ENCODE data around the gene ASGR1. TPM values are rescaled to one million over a fixed set of nuclear protein-coding genes. Genes with fewer than 3 reads are reported as not detected.
"Not testable (repeated sequence)": the region's sequence is repeated elsewhere in the genome, so short reads cannot be mapped to it uniquely, and the experiment has no call there.

The ASGR1 gene
- total RNA-seq, 2 experiments from 2014 or later, result 1.1 to 1.2 TPM

- Histone ChIP-seq H3K9me2 (ENCODE audit: insufficient read depth, low read length) (no peaks in the 10 kb centered on the region), H3K79me2 (ENCODE audit: insufficient read depth, low read depth, low read length) (no peaks in the 10 kb centered on the region), H3K36me3 (ENCODE audit: insufficient read depth, low read length) (no peaks in the 10 kb centered on the region), H3K4me1 (ENCODE audit: insufficient read depth, low read length, poor library complexity, severe bottlenecking) (peaks cover 36% of the 10 kb centered on the region), H3K4me3 (ENCODE audit: low read depth, low read length, poor library complexity, severe bottlenecking) (peak overlapping the region; percentile 1), H3K27ac (ENCODE audit: low read depth, low read length, poor library complexity, severe bottlenecking) (peak overlapping the region; percentile 29), H3K4me2 (ENCODE audit: low read length) (peak overlapping the region; percentile 51), H2AFZ (ENCODE audit: low read length) (peak overlapping the region; percentile 73), H4K20me1 (ENCODE audit: insufficient read depth, low read length) (no peaks in the 10 kb centered on the region), H3K9me3 (ENCODE audit: low read length) (no peaks in the 10 kb centered on the region)
- TF ChIP-seq CTCF (conservative IDR thresholded peaks at IDR 0.05; ENCODE audit: low read length) (no peak), EZH2phosphoT487 (IDR thresholded peaks at IDR 0.05; ENCODE audit: borderline replicate concordance, low read depth, low read length) (no peak)
- CTCF ChIA-PET (ENCODE audit: unreplicated experiment), result no interaction called here
- DNase-seq (ENCODE audit: low spot score), result peak; percentile 56
- BruUV-seq (replicated peaks), result no TSS peak
- POLR2A ChIA-PET, result no interaction called here
- intact Hi-C loops (cut with micrococcal nuclease; ENCODE audit: unreplicated experiment), result loop anchor here (5.0 kb wide), 1 partner anchor 39 kb away; no protein-coding TSS in a partner anchor
Observed at GRCh38 chr17:7130621-7131422, 48.3 kb downstream of the ASGR1 start.

- no TSS peak for BruUV-seq (replicated peaks)
- Histone ChIP-seq H3K9me2 (ENCODE audit: insufficient read depth, low read length) (no peaks in the 10 kb centered on the region), H3K4me3 (ENCODE audit: low read depth, low read length, poor library complexity, severe bottlenecking) (no peak overlapping the region), H3K36me3 (ENCODE audit: insufficient read depth, low read length) (no peaks in the 10 kb centered on the region), H3K79me2 (ENCODE audit: insufficient read depth, low read depth, low read length) (no peaks in the 10 kb centered on the region), H3K4me1 (ENCODE audit: insufficient read depth, low read length, poor library complexity, severe bottlenecking) (peaks cover 36% of the 10 kb centered on the region), H3K4me2 (ENCODE audit: low read length) (no peak overlapping the region), H3K9me3 (ENCODE audit: low read length) (no peaks in the 10 kb centered on the region), H3K27ac (ENCODE audit: low read depth, low read length, poor library complexity, severe bottlenecking) (no peak overlapping the region), H4K20me1 (ENCODE audit: insufficient read depth, low read length) (no peaks in the 10 kb centered on the region), H2AFZ (ENCODE audit: low read length) (no peak overlapping the region)
- DNase-seq (ENCODE audit: low spot score), result no peak
- intact Hi-C loops (cut with micrococcal nuclease; ENCODE audit: unreplicated experiment), result no loop called here
- ChIA-PET CTCF (ENCODE audit: unreplicated experiment) (no interaction called here), POLR2A (no interaction called here)
- TF ChIP-seq CTCF (conservative IDR thresholded peaks at IDR 0.05; ENCODE audit: low read length), result no peak
Observed at GRCh38 chr17:7129311-7129710, 49.9 kb downstream of the ASGR1 start.

- TF ChIP-seq EZH2phosphoT487 (IDR thresholded peaks at IDR 0.05; ENCODE audit: borderline replicate concordance, low read depth, low read length) (no peak), CTCF (conservative IDR thresholded peaks at IDR 0.05; ENCODE audit: low read length) (no peak)
- Histone ChIP-seq H3K79me2 (ENCODE audit: insufficient read depth, low read depth, low read length) (no peaks in the 10 kb centered on the region), H3K36me3 (ENCODE audit: insufficient read depth, low read length) (no peaks in the 10 kb centered on the region), H3K4me3 (ENCODE audit: low read depth, low read length, poor library complexity, severe bottlenecking) (no peak overlapping the region), H4K20me1 (ENCODE audit: insufficient read depth, low read length) (no peaks in the 10 kb centered on the region), H2AFZ (ENCODE audit: low read length) (no peak overlapping the region), H3K4me2 (ENCODE audit: low read length) (no peak overlapping the region), H3K4me1 (ENCODE audit: insufficient read depth, low read length, poor library complexity, severe bottlenecking) (peaks cover 31% of the 10 kb centered on the region), H3K9me3 (ENCODE audit: low read length) (no peaks in the 10 kb centered on the region), H3K9me2 (ENCODE audit: insufficient read depth, low read length) (no peaks in the 10 kb centered on the region), H3K27ac (ENCODE audit: low read depth, low read length, poor library complexity, severe bottlenecking) (no peak overlapping the region)
- POLR2A ChIA-PET, result interaction anchor here (0.7 kb wide), 1 partner anchor 1799 kb away, joined by 4 read pairs; no protein-coding TSS in a partner anchor
- CTCF ChIA-PET (ENCODE audit: unreplicated experiment), result no interaction called here
- no TSS peak for BruUV-seq (replicated peaks)
- intact Hi-C loops (cut with micrococcal nuclease; ENCODE audit: unreplicated experiment), result no loop called here
- DNase-seq (ENCODE audit: low spot score), result no peak
Observed at GRCh38 chr17:7128160-7128559, 51.0 kb downstream of the ASGR1 start.

GRCh38 chr17:7127501-7127900 lies 51.7 kb downstream of the ASGR1 start:
- POLR2A ChIA-PET; BruUV-seq (replicated peaks); H2AFZ ChIP-seq (ENCODE audit: low read length); H4K20me1 ChIP-seq (ENCODE audit: insufficient read depth, low read length); DNase-seq (ENCODE audit: low spot score); H3K4me2 ChIP-seq (ENCODE audit: low read length); intact Hi-C loops (cut with micrococcal nuclease; ENCODE audit: unreplicated experiment); H3K9me2 ChIP-seq (ENCODE audit: insufficient read depth, low read length); H3K9me3 ChIP-seq (ENCODE audit: low read length); H3K4me3 ChIP-seq (ENCODE audit: low read depth, low read length, poor library complexity, severe bottlenecking); CTCF ChIA-PET (ENCODE audit: unreplicated experiment); H3K79me2 ChIP-seq (ENCODE audit: insufficient read depth, low read depth, low read length); H3K36me3 ChIP-seq (ENCODE audit: insufficient read depth, low read length); H3K27ac ChIP-seq (ENCODE audit: low read depth, low read length, poor library complexity, severe bottlenecking): not testable (repeated sequence)
- H3K4me1 ChIP-seq (ENCODE audit: insufficient read depth, low read length, poor library complexity, severe bottlenecking), result peaks cover 25% of the 10 kb centered on the region

Measured in OCI-LY7 (cell line).